Islet of Langerhans (tissue), 1 donor: ENCODE data around the gene BECN2.

Source experiments
- FAIRE-seq: peaks from one replicate; lab custom pipeline; 2011; peaks lifted over from hg19 to GRCh38; lab: Jason Lieb, UNC

The BECN2 gene, protein sequence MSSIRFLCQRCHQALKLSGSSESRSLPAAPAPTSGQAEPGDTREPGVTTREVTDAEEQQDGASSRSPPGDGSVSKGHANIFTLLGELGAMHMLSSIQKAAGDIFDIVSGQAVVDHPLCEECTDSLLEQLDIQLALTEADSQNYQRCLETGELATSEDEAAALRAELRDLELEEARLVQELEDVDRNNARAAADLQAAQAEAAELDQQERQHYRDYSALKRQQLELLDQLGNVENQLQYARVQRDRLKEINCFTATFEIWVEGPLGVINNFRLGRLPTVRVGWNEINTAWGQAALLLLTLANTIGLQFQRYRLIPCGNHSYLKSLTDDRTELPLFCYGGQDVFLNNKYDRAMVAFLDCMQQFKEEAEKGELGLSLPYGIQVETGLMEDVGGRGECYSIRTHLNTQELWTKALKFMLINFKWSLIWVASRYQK

DNA sequence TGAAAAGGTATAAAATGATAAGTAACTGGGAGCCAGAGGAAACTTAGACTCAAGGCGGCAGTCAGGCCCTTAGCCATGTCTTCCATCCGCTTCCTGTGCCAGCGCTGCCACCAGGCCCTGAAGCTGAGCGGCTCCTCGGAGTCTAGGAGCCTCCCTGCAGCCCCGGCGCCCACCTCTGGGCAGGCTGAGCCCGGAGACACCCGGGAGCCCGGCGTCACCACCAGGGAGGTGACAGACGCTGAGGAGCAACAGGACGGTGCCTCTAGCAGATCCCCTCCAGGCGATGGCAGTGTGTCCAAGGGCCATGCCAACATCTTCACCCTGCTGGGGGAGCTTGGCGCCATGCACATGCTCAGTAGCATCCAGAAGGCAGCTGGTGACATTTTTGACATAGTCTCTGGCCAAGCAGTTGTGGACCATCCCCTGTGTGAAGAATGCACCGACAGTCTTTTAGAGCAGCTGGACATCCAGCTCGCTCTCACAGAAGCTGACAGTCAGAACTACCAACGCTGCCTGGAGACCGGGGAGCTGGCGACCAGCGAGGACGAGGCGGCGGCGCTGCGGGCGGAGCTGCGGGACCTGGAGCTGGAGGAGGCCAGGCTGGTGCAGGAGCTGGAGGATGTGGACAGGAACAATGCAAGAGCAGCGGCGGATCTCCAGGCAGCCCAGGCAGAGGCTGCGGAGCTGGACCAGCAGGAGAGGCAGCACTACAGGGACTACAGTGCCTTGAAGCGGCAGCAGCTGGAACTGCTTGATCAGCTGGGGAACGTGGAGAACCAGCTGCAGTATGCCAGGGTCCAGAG is at the start of gene BECN2:
Gene BECN2, plus strand, starts transcription at position 76 of the 803 bp plus-strand sequence. Its CDS starts 0 bp downstream, at position 76.
- FAIRE-seq, result no peak

DNA sequence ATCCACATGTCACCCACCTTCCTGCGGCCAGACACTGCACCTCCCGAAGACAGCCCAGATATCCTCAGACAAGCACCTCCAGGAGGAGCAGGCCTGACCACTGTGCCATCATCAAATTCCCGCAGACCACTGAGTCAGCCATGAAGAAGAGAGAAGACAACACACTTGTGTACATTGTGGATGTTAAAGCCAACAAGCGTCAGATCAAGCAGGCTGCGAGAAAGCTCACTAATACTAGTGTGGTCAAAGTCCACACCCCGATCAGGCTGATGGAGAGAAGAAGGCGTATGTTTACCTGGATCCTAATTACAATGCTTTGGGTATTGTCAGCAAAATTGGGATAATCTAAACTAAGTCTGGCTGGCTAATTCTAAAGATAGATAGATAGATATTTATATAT is 41.4 kb upstream of the BECN2 start:
- FAIRE-seq, result no peak

DNA sequence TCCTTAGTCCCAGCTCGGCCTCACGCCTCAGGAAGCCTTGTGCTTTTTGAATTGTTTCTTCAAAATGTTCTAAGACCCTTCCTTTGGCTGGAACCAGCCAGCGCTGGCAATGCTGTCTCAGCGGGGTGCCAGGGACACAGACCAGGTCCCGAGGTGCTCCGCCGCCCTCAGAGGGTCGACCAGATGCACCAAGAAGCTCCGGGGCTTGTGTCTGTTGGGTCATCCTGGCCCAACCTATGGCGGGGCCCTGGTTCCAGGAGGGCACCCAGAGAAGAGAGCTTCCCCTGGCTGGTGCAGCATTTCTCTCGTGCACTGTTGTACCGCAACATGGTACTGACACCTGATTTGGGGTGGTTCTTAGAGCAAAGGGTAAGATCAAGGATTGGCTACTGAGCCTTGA is 40.1 kb upstream of the BECN2 start:
- FAIRE-seq, result no peak

DNA sequence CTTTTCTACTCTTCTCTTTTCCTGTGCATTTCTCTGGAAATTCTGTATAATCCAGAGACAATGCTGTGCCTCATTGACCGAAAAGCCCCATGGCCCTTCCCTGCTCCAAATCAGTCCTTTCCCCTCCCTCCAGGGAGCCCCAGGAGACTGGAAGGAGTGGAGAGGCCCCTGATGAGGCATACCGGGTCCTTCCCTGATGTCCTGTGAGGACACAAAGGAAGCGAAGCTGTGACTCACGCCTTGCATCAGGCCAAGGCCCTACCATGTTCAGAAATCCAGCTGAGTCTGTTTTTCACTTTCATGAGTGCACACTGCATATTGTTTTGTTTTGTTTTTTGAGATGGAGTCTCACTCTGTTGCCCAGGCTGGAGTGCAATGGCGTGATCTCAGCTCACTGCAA is 38.7 kb upstream of the BECN2 start:
- FAIRE-seq, result no peak

DNA sequence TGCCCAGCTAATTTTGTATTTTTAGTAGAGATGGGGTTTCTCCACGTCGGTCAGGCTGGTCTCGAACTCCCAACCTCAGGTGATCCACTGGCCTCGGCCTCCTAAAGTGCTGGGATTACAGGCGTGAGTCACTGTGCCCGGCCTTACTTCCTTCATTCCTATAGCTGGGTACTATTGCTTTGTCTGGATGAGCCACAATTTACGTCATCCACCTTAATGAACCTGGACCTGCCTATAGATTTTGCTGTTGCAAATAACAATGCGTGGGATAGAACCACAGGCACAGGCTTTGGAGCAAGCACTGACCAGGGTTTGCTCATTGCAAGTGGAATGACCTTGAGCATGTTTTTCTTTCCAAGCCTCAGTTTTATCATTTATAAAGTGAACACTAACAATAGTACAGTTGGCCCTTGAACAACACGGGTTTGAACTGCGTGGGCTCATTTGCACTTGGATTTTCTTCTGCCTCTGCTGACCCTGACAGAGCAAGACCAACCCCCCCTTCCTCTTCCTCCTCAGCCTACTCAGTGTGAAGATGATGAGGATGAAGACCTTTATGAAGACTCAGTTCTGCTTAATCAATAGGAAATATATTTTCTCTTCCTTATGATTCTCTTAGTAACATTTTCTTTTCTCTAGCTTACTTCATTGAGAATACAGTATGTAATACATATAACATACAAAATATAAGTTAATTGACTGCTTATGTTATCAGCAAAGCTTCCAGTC is 33.3 kb upstream of the BECN2 start:
- no peak for FAIRE-seq

DNA sequence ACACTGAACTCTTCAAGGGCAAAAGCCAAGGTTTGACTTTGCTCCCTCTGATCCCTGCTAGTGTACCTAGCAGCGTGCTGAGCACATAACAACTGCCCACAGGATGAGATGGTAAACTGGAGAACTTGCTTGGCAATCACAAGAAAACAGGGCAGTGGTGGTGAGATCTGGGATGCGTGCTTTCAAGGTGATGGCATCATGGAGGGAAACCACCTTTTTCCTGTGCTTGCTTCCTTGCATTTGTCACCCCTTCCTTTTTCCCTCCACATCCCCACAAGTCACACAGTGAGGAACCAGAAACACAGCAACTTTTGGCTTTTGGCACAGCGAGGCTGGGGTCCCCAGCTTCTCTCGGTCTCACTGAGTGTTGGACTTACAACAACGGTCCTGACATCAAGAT is 31.4 kb upstream of the BECN2 start:
- no peak for FAIRE-seq

DNA sequence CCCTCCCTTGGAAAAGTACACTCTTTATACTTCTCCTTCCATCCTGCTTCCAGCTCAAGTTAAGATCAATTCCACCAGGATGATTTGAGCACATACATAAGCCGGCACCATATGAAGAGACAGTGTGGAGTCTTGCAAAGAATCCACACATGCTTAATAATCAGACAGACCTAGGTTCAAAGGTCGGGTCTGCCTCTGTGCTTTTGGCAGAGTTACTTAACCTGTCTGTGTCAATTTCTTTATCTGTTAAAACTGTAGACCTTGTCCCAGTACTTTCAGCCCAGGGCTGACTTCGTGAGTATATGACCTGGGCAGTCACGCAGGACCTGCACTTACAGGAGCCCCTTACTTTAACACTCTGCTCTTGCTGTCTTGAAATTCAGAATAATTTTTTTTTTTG is 30.2 kb upstream of the BECN2 start:
- FAIRE-seq, result no peak

DNA sequence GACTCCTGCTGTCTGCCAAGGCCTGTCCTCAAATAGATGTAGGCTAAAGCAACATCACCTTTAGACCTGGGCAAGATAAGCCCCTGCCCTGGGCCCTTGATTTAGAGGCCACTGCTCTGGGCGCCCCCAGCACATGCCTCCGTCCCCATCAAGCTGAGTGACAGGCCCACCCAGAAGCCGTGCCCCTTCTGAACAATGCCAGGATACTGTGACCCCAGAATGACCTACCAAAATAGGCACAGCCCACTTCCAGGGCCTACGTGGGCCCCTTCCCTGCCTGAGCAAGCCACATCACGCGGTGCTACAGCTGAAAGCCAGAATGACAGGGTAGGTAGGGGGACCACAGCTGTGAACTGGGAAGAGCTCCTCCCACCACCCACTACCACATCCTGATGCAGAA is 24.7 kb upstream of the BECN2 start:
- no peak for FAIRE-seq

DNA sequence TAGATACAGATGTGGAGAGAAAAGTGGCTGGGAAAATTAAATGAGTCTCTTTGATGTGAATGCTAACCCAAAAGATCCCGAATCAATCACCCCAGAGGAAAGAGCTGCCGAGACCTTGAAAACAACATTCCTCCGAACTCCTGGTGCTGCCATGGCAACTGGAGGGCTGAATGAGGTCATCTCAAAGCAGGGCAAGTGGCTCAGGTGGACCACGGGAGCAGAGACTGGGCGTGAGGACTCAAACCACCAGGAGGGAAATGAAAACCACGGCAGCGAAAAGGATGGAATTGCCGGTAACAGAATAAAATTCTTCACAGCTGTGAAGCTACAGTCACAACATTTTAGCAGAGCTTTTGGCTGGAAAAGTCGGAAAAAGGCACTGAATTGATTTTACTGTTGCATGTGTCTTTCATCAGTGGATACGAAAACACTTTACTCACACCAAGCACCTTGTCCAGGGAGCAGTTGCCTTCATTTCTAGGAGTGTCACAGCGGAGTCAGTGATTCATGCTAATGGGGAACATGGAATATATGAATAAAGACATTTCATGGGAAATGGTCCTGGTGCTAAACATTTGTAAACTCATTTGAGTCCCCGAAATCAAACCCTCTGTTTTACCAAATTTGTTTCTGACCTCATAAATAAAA is 23.2 kb upstream of the BECN2 start:
- FAIRE-seq, result no peak

DNA sequence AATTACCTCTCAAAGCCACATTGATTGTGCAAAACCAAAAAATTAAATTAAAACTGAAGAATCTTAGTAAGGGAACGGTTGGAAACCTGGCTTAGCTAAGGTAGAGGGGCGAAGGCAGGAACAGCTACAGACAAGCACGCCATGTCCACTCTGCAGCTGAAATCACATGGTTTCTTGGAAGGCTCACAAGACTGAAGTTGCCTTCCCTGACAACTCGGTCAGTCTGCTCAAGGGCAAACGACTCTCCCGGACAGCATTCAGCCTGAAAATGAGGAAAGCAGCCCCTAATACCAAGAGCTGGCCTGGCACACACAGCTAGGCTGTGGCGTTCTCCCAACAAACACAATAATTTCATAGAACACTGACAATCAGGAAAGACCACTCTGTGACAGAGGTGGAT is 22.7 kb upstream of the BECN2 start:
- FAIRE-seq, result no peak

DNA sequence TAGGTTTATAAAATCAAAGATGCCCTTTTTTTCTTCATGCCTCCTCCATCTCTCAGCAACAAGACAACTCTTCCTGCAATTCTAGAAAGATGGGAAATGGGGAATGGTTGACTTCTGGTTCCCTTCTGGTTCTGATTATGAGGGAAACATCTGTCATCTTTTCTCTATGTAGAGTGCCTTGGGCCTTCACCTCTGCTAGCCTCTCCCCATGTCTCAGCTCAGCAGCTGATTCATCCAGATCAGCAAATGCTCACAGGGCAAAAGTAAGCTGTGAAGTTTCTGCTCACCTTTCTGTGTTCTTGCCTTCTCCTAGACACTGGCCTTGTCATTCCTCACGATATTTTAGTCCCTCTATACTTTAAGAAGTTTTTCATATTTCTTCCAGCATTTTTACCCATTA is 17.8 kb upstream of the BECN2 start:
- no peak for FAIRE-seq

DNA sequence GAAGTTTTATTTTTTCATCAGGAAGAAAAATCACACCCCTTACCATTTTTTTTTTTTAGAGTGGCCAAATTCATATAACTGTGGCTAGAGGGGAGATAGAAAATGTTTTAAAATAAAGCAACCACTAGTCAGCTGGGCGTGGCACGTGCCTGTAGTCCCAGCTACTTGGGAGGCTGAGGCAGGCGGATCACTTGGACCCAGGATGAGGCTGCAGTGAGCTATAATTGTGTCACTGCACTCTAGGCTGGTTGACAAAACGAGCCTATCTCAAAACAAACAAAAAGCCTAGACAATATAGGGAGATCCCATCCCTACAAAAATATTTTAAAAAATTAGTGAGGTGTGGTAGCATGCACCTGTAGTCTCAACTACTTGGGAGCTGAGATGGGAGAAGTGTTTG is 14.8 kb upstream of the BECN2 start:
- FAIRE-seq, result no peak

DNA sequence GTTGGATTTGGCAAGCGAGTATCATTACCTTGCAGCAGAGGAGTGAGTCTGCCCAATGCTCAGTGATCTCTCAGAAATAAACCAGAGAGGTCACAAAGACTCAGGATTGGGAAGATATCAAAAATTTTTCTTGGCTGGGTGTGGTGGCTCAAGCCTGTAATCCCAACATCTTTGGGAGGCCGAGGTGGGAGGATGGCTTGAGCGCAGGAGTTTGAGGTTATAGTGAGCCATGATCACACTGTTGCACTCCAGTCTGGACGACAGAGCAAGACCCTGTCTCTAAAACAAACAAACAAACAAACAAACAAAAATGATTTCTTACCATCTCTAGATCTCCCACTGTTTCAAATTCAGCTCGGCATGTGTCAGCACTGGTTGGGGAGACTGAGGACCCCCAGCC is 13.3 kb upstream of the BECN2 start:
- no peak for FAIRE-seq

DNA sequence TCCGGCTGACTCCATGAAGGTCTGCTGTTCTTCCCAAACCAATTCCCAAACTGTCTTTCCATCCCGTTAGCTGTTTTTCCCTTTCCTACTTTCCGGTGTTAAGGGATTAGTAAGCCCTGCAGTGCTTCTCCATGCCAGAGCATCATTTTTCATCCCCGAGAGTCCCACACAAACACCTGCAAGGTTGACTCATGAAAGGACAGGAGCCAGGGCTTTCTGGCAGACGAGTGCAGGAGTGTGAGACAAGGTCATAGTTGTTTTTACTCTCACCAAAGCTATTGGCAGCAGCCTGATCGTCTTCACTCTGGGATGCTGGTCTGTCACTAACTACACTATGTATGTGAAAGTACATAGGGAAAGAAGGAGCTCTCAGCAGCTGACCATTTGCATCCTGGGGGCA is 10.2 kb upstream of the BECN2 start:
- no peak for FAIRE-seq

DNA sequence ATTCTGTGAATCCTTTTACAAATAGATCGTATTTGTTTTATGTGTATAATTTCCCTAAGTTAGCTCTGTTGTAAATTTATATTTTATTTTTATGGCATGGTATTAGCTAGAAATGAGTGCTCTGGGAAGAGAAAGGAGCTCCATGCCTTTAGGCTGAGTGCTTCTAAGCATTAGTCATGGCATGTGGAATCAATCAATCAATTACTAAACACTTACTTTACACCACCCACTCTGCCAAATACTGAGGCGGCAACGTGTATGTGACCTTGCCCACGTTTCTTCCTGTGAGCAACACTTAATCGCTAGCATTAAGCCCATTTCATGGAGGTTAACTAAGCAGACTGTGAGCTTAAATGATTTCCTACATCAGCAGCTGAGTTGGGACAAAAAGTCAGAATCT is 7.2 kb upstream of the BECN2 start:
- FAIRE-seq, result no peak

DNA sequence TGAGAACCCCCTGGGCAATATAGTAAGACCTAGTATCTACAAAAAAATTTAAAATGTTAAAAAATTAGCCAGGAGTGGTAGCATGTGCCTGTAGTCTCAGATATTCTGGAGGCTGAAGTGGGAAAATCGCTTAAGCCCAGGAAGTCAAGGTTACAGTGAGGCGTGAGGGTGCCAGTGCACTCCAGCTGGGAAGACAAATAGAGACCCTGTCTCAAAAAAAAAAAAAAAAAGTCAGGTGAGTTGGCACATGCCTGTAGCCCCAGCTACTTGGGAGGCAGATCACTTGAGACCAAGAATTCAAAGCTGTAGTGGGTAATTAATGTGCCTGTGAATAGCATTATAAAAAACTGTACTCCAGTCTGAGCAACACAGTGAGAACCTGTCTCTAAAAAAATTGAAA is 4.6 kb downstream of the BECN2 start:
- no peak for FAIRE-seq

DNA sequence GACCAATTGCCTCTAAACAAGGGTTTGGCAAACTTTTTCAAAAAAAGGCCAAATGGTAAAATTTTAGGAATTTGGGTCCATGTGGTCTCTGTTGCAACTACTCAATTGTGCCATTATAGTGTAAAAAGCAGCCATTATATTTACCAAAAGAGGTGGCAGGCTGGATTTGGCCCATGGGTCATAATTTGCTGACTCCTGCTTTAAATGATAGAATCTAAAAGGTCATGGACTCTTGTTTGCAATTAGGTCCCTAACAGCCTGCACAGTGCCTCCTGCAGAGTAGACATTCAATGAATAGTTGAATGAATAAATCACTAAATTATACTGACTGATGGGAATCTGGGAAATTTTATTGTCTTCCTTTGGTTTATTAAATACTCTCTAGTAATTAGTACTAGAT is 6.2 kb downstream of the BECN2 start:
- FAIRE-seq, result no peak

DNA sequence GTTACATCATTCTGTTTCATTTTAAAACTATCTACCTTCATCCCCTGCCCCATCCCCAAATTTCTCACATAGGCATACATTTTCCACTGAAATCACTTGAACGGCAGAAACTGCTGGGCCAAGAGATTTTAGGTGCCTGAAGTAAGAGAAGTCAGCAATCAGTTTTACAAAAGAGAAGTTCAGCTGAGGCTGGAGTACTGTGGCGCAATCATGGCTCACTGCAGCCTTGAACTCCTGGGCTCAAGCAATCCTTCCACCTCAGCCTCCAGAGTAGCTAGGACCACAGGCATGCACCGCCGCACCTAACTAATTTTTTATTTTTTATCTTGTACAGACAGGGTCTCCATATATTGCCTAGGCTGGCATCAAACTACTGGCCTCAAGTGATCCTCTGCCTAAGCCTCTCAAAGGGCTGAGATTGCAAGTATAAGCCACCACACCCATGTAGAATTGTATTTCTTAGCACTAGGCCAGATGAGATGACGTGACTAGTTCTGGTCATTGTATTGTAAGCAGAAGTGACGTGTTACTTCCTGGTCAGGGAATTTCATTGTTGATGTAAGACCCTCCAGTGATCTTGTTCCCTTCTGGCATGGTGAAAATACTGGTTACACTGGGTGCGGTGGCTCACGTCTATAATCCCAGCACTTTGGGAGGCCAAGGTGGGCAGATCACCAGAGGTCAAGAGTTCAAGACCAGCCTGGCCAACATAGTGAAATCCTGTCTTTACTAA is 7.1 kb downstream of the BECN2 start:
- no peak for FAIRE-seq

DNA sequence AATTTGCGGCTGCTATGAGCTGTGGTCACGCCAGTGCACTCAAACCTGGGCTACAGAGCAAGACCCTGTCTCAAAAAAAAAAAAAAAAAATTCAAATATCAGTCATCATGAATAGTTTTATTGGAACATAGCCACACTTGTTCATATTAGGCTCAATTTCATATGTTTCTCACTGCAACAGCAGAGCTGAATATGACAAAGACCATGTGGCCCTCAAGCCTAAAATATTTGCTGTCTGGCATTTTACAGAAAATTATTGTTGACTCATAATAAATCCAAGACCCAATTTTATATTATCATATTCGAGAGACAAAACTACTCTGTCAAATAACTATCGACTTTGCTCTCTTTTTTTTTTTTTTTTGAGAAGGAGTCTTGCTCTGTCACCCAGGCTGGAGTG is 11.0 kb downstream of the BECN2 start:
- no peak for FAIRE-seq

DNA sequence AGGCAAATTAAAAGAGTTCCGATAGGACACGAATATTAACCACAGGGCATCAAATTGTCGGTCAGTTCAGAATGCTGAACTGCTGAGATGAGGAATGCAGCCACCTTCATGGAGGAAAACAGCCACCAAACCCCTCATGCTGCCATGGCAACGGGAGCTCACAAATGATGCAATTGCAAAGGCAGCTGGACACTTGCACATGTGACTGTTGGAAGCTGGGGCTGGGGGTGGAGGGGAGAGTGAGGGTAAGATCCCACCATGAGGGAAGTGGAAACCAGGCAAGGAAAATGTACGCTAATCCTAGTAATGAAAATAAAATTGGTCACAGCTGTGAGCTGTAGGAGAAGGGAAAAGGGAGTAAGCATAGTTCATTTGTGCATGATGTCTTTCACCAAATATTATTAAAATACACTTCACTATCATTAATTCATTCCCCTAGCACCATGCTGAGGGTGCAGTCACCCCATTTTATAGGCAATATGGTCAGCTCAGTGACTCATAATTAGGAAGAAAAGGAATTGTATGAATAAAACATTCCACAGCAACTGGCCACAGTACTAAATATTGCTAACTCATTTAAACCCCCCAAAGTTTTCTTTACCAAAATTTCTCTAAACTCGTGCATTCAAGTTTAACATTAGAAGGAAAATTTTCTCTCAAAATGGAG is 15.3 kb downstream of the BECN2 start:
- FAIRE-seq, result no peak

DNA sequence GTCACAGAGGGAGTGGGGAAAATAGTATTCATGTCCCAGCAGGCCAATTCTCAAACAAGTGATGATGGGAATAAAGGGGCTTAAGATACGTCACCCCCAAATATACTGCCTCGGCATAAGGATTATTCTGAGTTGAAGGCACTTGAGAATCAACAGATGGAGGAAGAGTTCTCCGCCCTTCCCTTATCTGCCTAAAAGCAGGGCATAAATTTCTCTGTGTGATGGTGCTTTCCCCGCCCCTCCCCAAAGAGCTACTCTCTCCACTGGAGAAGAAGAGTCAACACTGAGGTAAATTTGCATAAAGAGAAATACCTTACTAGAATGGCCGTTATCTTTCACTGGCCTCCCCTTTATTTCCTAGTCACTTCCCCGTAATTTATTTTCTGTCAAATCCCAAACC is 18.7 kb downstream of the BECN2 start:
- FAIRE-seq, result no peak
